Kidney (tissue), 14 donors: ENCODE data around the gene SMIM29. TPM values are rescaled to one million over a fixed set of nuclear protein-coding genes. Genes with fewer than 3 reads are reported as not detected.
A peak's percentile ranks its signal among the peaks of the same experiment; 100 is the strongest.

ENCODE experiments used
- DNase-seq, 5 donors: peaks; one replicate each; pipeline ENCODE4 v3.0.0-alpha.2; 2013 to 2020
- FAIRE-seq: peaks from 2 replicates; lab custom pipeline; 2012; peaks lifted over from hg19 to GRCh38; lab: Jason Lieb, UNC
- H3K27ac ChIP-seq, 2 donors: one replicate each; pipeline ENCODE4 v1.7.0; 2013; ENCODE audit warnings: low read depth in 2 of 2, low read length in 2 of 2, inconsistent platforms in 1 of 2
- H3K27me3 ChIP-seq: one replicate; pipeline ENCODE4 v1.7.1; 2013; ENCODE audit warnings: low read length, inconsistent platforms; ENCODE audit not compliant: control insufficient read depth, insufficient read depth
- H3K36me3 ChIP-seq, 3 donors: one replicate each; pipeline versions ENCODE4 v1.7.0 to v1.7.1; 2013; ENCODE audit warnings: low read length in 3 of 3, control low read depth in 1 of 3, inconsistent platforms in 1 of 3; ENCODE audit not compliant: insufficient read depth in 3 of 3, control insufficient read depth in 2 of 3
- H3K4me1 ChIP-seq, 3 donors: one replicate each; pipeline versions ENCODE4 v1.7.0 to v1.7.1; 2013; ENCODE audit warnings: low read length in 3 of 3, inconsistent platforms in 1 of 3, low read depth in 1 of 3; ENCODE audit not compliant: control insufficient read depth in 2 of 3, insufficient read depth in 2 of 3
- H3K4me3 ChIP-seq, 3 donors: one replicate each; pipeline versions ENCODE4 v1.7.0 to v1.8.1; 2013; ENCODE audit warnings: low read length in 3 of 3, control low read depth in 1 of 3, inconsistent platforms in 1 of 3
- H3K9ac ChIP-seq, 3 donors: one replicate each; pipeline versions ENCODE4 v1.7.0 to v1.7.1; 2013; ENCODE audit warnings: low read length in 3 of 3, control low read depth in 1 of 3, inconsistent platforms in 1 of 3
- H3K9me3 ChIP-seq, 3 donors: one replicate each; pipeline versions ENCODE4 v1.7.0 to v1.7.1; 2013; ENCODE audit warnings: low read length in 3 of 3, control low read depth in 1 of 3, inconsistent platforms in 1 of 3; ENCODE audit not compliant: control insufficient read depth in 2 of 3, insufficient read depth in 1 of 3
- intact Hi-C: fragments of 100-400 bp; cut with DNase I; formaldehyde crosslinking; loops from one replicate; pipeline ENCODE4 v1.11.1; 2022
- polyA plus RNA-seq: library from polyadenylated mRNA; stranded (reverse); fragments of 350-450 nt; fragmentation: Illumina TruSeq; extraction: RNeasy Lipid Tissue Mini Kit (QIAGEN cat#74804); gene quantifications from one replicate; pipeline ENCODE4 v1.2.3, GENCODE V29; 2014; ENCODE audit warnings: low read depth, low replicate concordance; ENCODE audit not compliant: insufficient read depth
- total RNA-seq: library from RNA; stranded (reverse); fragmentation: NEBNext Ultra II Directional; extraction: Animal tissue kit (Norgen Biotek cat#: 25700); gene quantifications from one replicate; pipeline ENCODE4 v1.2.1, GENCODE V29; 2021
- TF ChIP-seq, protein P1 (sequence below): IDR thresholded peaks from 3 replicates; pipeline ENCODE4 v1.5.1; 2012; ENCODE audit warnings: mild to moderate bottlenecking, moderate library complexity, borderline replicate concordance; ENCODE audit not compliant: insufficient read depth; ENCODE audit errors: extremely low read depth
- donor health status: control.
- donor health status: control.
- donor health status: control.
- donor health status: control.
- donor health status: control.
- donor health status: DM: yes; HTN: yes; CAD: no.
- donor health status: Normal renal cell carcinoma (clear cell type).

The SMIM29 gene
- total and polyA plus RNA-seq, 2 donors from 2014 or later, result 22.6 to 53.5 TPM

DNA sequence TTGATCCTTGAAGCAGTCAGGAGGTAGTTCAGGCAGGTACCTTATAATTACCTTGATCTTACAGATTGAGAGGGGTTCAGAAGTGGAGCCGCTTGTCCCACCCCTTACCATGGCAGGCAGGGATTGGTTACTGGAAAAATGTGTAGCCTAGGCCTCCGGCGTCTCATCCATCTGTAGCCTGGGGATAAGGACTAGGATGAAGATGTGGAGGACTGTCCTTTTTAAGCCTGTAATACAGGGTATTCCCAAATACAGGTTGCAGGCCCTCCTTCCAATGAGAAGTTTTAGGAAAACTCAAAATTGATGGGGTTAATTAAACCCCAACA, 9.3 kb downstream of the SMIM29 start:
- TF ChIP-seq, protein P1, sequence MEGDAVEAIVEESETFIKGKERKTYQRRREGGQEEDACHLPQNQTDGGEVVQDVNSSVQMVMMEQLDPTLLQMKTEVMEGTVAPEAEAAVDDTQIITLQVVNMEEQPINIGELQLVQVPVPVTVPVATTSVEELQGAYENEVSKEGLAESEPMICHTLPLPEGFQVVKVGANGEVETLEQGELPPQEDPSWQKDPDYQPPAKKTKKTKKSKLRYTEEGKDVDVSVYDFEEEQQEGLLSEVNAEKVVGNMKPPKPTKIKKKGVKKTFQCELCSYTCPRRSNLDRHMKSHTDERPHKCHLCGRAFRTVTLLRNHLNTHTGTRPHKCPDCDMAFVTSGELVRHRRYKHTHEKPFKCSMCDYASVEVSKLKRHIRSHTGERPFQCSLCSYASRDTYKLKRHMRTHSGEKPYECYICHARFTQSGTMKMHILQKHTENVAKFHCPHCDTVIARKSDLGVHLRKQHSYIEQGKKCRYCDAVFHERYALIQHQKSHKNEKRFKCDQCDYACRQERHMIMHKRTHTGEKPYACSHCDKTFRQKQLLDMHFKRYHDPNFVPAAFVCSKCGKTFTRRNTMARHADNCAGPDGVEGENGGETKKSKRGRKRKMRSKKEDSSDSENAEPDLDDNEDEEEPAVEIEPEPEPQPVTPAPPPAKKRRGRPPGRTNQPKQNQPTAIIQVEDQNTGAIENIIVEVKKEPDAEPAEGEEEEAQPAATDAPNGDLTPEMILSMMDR, result no peak
- Histone ChIP-seq H3K27ac (no peak overlapping the region), H3K4me3 (no peak overlapping the region), H3K9me3 (no peaks in the 10 kb centered on the region), H3K36me3 (no peaks in the 10 kb centered on the region), H3K9ac (no peak overlapping the region), H3K4me1 (peaks cover 0 to 7% (median 2%) of the 10 kb centered on the region in 3 donors), H3K27me3 (no peaks in the 10 kb centered on the region)
- FAIRE-seq (no peak), DNase-seq (no peak)
- intact Hi-C loops, result no loop called here

- no peak overlapping the region for H3K27ac ChIP-seq
- no peak for FAIRE-seq
- H3K9ac ChIP-seq, result peak overlapping the region in 1 of 3 donors; percentile 15
- TF ChIP-seq, protein P1, result no peak
- DNase-seq, result peak in 3 of 5 donors; percentile 19 to 60 (median 37)
- intact Hi-C loops, result no loop called here
- no peaks in the 10 kb centered on the region for H3K36me3 ChIP-seq
- no peaks in the 10 kb centered on the region for H3K9me3 ChIP-seq
- H3K4me1 ChIP-seq, result peaks cover 0 to 7% (median 0%) of the 10 kb centered on the region in 3 donors
- peak overlapping the region in 2 of 3 donors; percentile 39 to 61 for H3K4me3 ChIP-seq
- no peaks in the 10 kb centered on the region for H3K27me3 ChIP-seq
Measured at GRCh38 chr6:34238585-34239499, 10.0 kb downstream of the SMIM29 start.

- peak overlapping the region in 2 of 3 donors; percentile 65 to 69 for H3K9ac ChIP-seq
- TF ChIP-seq, protein P1, result no peak
- H3K27ac ChIP-seq, result no peak overlapping the region
- peaks cover 0 to 7% (median 0%) of the 10 kb centered on the region in 3 donors for H3K4me1 ChIP-seq
- peak overlapping the region; percentile 11 to 61 (median 39) for H3K4me3 ChIP-seq
- no peaks in the 10 kb centered on the region for H3K9me3 ChIP-seq
- no peaks in the 10 kb centered on the region for H3K36me3 ChIP-seq
- peak; percentile 54 to 81 (median 69) for DNase-seq
- no peak for FAIRE-seq
- no peaks in the 10 kb centered on the region for H3K27me3 ChIP-seq
- intact Hi-C loops, result no loop called here
Measured at GRCh38 chr6:34237722-34238584, 10.9 kb downstream of the SMIM29 start.
